OCI-LY7 (cell line): ENCODE data around the gene LSM11. TPM values are rescaled to one million over a fixed set of nuclear protein-coding genes. Genes with fewer than 3 reads are reported as not detected.

Experiments used
- BruUV-seq: library from RNA; stranded (reverse); fragments of 400-500 nt; replicated peaks from 2 replicates; lab custom pipeline; 2021; lab: Mats Ljungman, UMichigan
- CTCF ChIA-PET: fragments of 300-600 bp; sonication (Branson Sonifier 250); formaldehyde crosslinking; loops from one replicate; lab custom pipeline; 2022; ENCODE audit warnings: antibody characterized with exemption; ENCODE audit not compliant: unreplicated experiment; lab: Charles Lee
- POLR2A ChIA-PET: fragments of 300-600 bp; sonication (Branson Sonifier 250); formaldehyde crosslinking; loops from one replicate; lab custom pipeline; 2022; ENCODE audit warnings: antibody characterized with exemption; lab: Charles Lee
- DNase-seq: peaks from one replicate; pipeline ENCODE4 v3.0.0-alpha.2; 2015; ENCODE audit warnings: low spot score
- H2AFZ ChIP-seq: fragments of 200-600 bp; sonication (generic), shearing (Covaris generic); 2 replicates; pipeline ENCODE4 v1.6.1; 2014; ENCODE audit warnings: mild to moderate bottlenecking, antibody characterized with exemption, low read length, moderate library complexity
- H3K27ac ChIP-seq: fragments of 200-600 bp; sonication (generic); 2 replicates; pipeline ENCODE4 v1.5.1; 2014; ENCODE audit warnings: mixed run types, low read depth, mild to moderate bottlenecking, moderate library complexity, low read length, inconsistent platforms; ENCODE audit not compliant: poor library complexity, severe bottlenecking
- H3K36me3 ChIP-seq: fragments of 200-600 bp; sonication (generic); 2 replicates; pipeline ENCODE4 v1.6.1; 2014; ENCODE audit warnings: mild to moderate bottlenecking, antibody characterized with exemption, low read length, moderate library complexity, mixed read lengths; ENCODE audit not compliant: insufficient read depth
- H3K4me1 ChIP-seq: fragments of 200-600 bp; sonication (generic); 2 replicates; pipeline ENCODE4 v1.5.1; 2014; ENCODE audit warnings: mild to moderate bottlenecking, low read length; ENCODE audit not compliant: insufficient read depth, poor library complexity, severe bottlenecking
- H3K4me2 ChIP-seq: fragments of 200-600 bp; sonication (generic); 2 replicates; pipeline ENCODE4 v1.6.1; 2014; ENCODE audit warnings: mild to moderate bottlenecking, low read length
- H3K4me3 ChIP-seq: fragments of 200-600 bp; sonication (generic); 2 replicates; pipeline ENCODE4 v1.5.1; 2014; ENCODE audit warnings: mild to moderate bottlenecking, low read depth, low read length; ENCODE audit not compliant: poor library complexity, severe bottlenecking
- H3K79me2 ChIP-seq: fragments of 200-600 bp; sonication (generic); 2 replicates; pipeline ENCODE4 v1.6.1; 2016; ENCODE audit warnings: low read depth, mild to moderate bottlenecking, low read length, moderate library complexity, mixed read lengths; ENCODE audit not compliant: insufficient read depth
- H3K9me2 ChIP-seq: fragments of 200-600 bp; sonication (generic); 2 replicates; pipeline ENCODE4 v1.6.1; 2016; ENCODE audit warnings: mild to moderate bottlenecking, low read length, mixed read lengths; ENCODE audit not compliant: insufficient read depth
- H3K9me3 ChIP-seq: fragments of 200-600 bp; sonication (generic); 2 replicates; pipeline ENCODE4 v1.6.1; 2014; ENCODE audit warnings: mild to moderate bottlenecking, mixed run types, low read length, mixed read lengths
- H4K20me1 ChIP-seq: fragments of 200-600 bp; sonication (generic); 2 replicates; pipeline ENCODE4 v1.6.1; 2014; ENCODE audit warnings: mild to moderate bottlenecking, antibody characterized with exemption, low read length, moderate library complexity, mixed read lengths; ENCODE audit not compliant: insufficient read depth
- EZH2phosphoT487 ChIP-seq: fragments of 200-600 bp; sonication (generic); IDR thresholded peaks from 2 replicates; pipeline ENCODE4 v1.6.1; 2018; ENCODE audit warnings: low read depth, borderline replicate concordance, mild to moderate bottlenecking, mixed run types, antibody characterized with exemption, low read length, moderate library complexity, mixed read lengths
- intact Hi-C: fragments of 100-400 bp; cut with micrococcal nuclease; formaldehyde crosslinking; loops from one replicate; pipeline ENCODE4 v1.10.0; 2022; ENCODE audit not compliant: unreplicated experiment
- total RNA-seq, 2 experiments: library from RNA; depleted of rRNA in 1 of 2; stranded (reverse); fragments of >200 nt in 1 of 2; shearing (Covaris generic) in 1 of 2; gene quantifications; 2 replicates each; pipeline ENCODE4 v1.2.3, GENCODE V29; 2014 to 2022
- TF ChIP-seq, protein P1 (sequence below): fragments of 200-600 bp; sonication (generic); conservative IDR thresholded peaks from 2 replicates; pipeline ENCODE4 v1.5.1; 2014; ENCODE audit warnings: mild to moderate bottlenecking, antibody characterized with exemption, low read length, moderate library complexity, mixed read lengths

The LSM11 gene
- total RNA-seq, 2 experiments from 2014 or later, result 7.5 to 10.9 TPM

DNA sequence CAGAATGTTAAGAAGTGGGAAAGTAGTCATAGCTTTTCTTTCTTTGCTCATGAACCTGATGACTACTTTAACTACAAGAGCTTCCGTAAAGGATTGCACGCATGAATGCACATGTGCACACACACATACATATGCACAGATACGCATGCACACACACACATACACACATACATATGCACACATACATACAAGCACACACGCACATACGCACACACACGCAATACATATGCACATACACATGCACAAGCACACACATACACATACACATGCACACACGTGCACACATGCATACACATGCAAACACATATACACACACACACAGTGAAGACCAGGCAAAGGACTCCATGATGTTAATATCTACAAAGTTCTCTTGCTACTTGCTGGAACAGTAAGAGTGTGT is 22.9 kb downstream of the LSM11 start:
- no peak overlapping the region for H3K27ac ChIP-seq
- H2AFZ ChIP-seq, result no peak overlapping the region
- no peaks in the 10 kb centered on the region for H3K4me1 ChIP-seq
- no peak overlapping the region for H3K4me3 ChIP-seq
- BruUV-seq, result no TSS peak
- H4K20me1 ChIP-seq, result no peaks in the 10 kb centered on the region
- TF ChIP-seq, protein P1, sequence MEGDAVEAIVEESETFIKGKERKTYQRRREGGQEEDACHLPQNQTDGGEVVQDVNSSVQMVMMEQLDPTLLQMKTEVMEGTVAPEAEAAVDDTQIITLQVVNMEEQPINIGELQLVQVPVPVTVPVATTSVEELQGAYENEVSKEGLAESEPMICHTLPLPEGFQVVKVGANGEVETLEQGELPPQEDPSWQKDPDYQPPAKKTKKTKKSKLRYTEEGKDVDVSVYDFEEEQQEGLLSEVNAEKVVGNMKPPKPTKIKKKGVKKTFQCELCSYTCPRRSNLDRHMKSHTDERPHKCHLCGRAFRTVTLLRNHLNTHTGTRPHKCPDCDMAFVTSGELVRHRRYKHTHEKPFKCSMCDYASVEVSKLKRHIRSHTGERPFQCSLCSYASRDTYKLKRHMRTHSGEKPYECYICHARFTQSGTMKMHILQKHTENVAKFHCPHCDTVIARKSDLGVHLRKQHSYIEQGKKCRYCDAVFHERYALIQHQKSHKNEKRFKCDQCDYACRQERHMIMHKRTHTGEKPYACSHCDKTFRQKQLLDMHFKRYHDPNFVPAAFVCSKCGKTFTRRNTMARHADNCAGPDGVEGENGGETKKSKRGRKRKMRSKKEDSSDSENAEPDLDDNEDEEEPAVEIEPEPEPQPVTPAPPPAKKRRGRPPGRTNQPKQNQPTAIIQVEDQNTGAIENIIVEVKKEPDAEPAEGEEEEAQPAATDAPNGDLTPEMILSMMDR, result no peak
- TF ChIP-seq EZH2phosphoT487, result no peak
- no peaks in the 10 kb centered on the region for H3K79me2 ChIP-seq
- H3K36me3 ChIP-seq, result no peaks in the 10 kb centered on the region
- no peaks in the 10 kb centered on the region for H3K9me2 ChIP-seq
- intact Hi-C loops, result no loop called here
- no peak for DNase-seq
- H3K9me3 ChIP-seq, result no peaks in the 10 kb centered on the region
- no peak overlapping the region for H3K4me2 ChIP-seq
- CTCF ChIA-PET, result interaction anchor here (0.5 kb wide), 1 partner anchor 1853 kb away, joined by 3 read pairs; no protein-coding TSS in a partner anchor
- POLR2A ChIA-PET, result no interaction called here

DNA sequence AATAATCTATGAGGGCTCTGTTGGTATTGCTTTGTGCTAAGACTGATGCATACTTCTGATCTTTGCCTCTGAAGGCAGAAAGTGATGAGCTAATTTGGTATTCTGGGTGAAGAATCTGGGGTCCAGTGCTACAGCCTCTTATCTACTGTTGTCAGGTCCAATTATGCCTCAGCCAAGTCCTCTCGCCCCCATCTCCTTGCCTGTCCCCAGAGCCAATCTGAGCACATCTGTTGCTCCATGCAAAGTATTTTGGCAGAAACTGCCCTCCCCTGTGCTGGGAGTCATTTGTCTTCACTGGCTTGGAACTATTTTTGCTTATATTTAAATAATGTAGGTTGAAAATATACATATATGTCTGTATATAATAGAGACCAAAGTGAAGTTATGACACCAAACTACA is 23.4 kb downstream of the LSM11 start:
- no peaks in the 10 kb centered on the region for H3K36me3 ChIP-seq
- H2AFZ ChIP-seq, result no peak overlapping the region
- H3K79me2 ChIP-seq, result no peaks in the 10 kb centered on the region
- no peaks in the 10 kb centered on the region for H3K9me3 ChIP-seq
- POLR2A ChIA-PET, result interaction anchor here (0.5 to 0.6 kb wide), 2 partner anchors 38 to 253 kb away, joined by 3 read pairs; no protein-coding TSS in a partner anchor
- H3K4me2 ChIP-seq, result no peak overlapping the region
- intact Hi-C loops, result no loop called here
- no peaks in the 10 kb centered on the region for H3K4me1 ChIP-seq
- no TSS peak for BruUV-seq
- no peak overlapping the region for H3K4me3 ChIP-seq
- DNase-seq, result no peak
- no peaks in the 10 kb centered on the region for H4K20me1 ChIP-seq
- TF ChIP-seq, protein P1, result no peak
- no peak for TF ChIP-seq EZH2phosphoT487
- H3K9me2 ChIP-seq, result no peaks in the 10 kb centered on the region
- CTCF ChIA-PET, result interaction anchor here (0.5 kb wide), 1 partner anchor 1853 kb away, joined by 3 read pairs; no protein-coding TSS in a partner anchor
- H3K27ac ChIP-seq, result no peak overlapping the region

DNA sequence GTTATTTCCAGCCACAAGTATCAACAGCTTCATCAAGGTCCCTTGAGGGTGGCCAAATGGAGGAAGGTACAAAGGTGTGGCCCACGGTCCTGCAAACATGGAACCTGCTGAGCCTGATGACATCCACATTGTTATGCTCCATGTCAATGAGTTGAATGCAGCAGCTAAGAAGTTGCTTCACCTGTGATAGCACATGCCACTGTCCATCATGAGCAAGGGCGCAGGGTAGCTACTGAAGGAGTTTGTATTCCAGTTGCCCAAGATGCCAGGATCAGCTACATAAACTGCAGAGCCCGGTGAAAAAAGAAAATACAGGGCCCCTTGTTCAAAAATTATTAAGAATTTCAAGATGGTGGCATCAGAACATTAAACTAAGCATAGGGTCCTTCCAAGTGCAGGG is 24.2 kb downstream of the LSM11 start:
- no peak overlapping the region for H3K4me3 ChIP-seq
- H3K4me2 ChIP-seq, result no peak overlapping the region
- no peak for TF ChIP-seq EZH2phosphoT487
- intact Hi-C loops, result no loop called here
- no peaks in the 10 kb centered on the region for H3K4me1 ChIP-seq
- H3K9me2 ChIP-seq, result no peaks in the 10 kb centered on the region
- CTCF ChIA-PET, result no interaction called here
- no peaks in the 10 kb centered on the region for H3K79me2 ChIP-seq
- no peaks in the 10 kb centered on the region for H3K36me3 ChIP-seq
- H4K20me1 ChIP-seq, result no peaks in the 10 kb centered on the region
- no peak overlapping the region for H3K27ac ChIP-seq
- H2AFZ ChIP-seq, result no peak overlapping the region
- POLR2A ChIA-PET, result interaction anchor here (0.7 kb wide), 1 partner anchor 901 kb away, joined by 3 read pairs; no protein-coding TSS in a partner anchor
- no peaks in the 10 kb centered on the region for H3K9me3 ChIP-seq
- no peak for DNase-seq
- no TSS peak for BruUV-seq
